Mesodermal cell (in vitro differentiated cells): ENCODE results near the gene COA5.

Experiments
- H3K27ac ChIP-seq: 2 replicates; pipeline ENCODE4 v1.7.0; 2013; ENCODE audit warnings: mild to moderate bottlenecking, low read depth, low read length, moderate library complexity; ENCODE audit not compliant: severe bottlenecking
- H3K36me3 ChIP-seq: 2 replicates; pipeline ENCODE4 v1.7.1; 2013; ENCODE audit warnings: mild to moderate bottlenecking, low read length, moderate library complexity; ENCODE audit not compliant: control insufficient read depth, insufficient read depth
- H3K4me1 ChIP-seq: one replicate; pipeline ENCODE4 v1.7.1; 2013; ENCODE audit warnings: mild to moderate bottlenecking, low read length; ENCODE audit not compliant: insufficient read depth, control insufficient read depth, poor library complexity, severe bottlenecking
- H3K4me3 ChIP-seq: 2 replicates; pipeline ENCODE4 v1.7.0; 2013; ENCODE audit warnings: low read length, control low read depth, mild to moderate bottlenecking; ENCODE audit not compliant: insufficient read depth, poor library complexity, severe bottlenecking; ENCODE audit errors: extremely low read depth
- H3K9me3 ChIP-seq: 2 replicates; pipeline ENCODE4 v1.7.1; 2013; ENCODE audit warnings: mild to moderate bottlenecking, low read length, moderate library complexity; ENCODE audit not compliant: control insufficient read depth
- WGBS, 2 experiments: methylation state at CpG; one replicate each; pipeline ENCODE4 v1.1.5; 2013; ENCODE audit warnings: missing lambda C conversion rate in 2 of 2; ENCODE audit not compliant: insufficient coverage in 2 of 2; 5-methylcytosine and 5-hydroxymethylcytosine counted together

COA5 gene

DNA sequence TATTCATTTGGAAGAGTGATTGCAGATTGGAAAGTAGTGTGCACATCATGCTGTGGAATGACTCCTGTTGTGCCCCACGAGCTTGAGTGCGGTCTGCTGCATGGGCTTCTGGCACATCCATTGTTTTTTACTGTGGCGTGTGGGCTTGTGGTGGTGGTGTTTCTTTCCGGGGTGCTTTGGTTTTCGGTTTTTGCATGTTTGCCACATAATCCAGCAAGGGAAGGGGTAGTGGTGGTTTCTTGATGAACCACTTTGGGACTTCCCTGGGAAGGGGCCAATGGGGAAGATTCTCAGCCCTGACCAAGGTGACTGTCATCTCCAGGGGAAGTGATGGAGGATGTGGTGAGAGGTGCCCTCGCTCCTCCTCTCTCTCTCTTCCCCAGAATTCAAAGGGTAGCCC lies 57.0 kb downstream of the COA5 start:
- WGBS, 2 experiments, result 88 to 100% methylated on average over 3 to 5 of the region's 6 CpGs
- H3K36me3 ChIP-seq, result peaks cover 60% of the 10 kb centered on the region
- H3K4me3 ChIP-seq, result no peak overlapping the region
- no peak overlapping the region for H3K27ac ChIP-seq
- no peaks in the 10 kb centered on the region for H3K4me1 ChIP-seq
- no peaks in the 10 kb centered on the region for H3K9me3 ChIP-seq

DNA sequence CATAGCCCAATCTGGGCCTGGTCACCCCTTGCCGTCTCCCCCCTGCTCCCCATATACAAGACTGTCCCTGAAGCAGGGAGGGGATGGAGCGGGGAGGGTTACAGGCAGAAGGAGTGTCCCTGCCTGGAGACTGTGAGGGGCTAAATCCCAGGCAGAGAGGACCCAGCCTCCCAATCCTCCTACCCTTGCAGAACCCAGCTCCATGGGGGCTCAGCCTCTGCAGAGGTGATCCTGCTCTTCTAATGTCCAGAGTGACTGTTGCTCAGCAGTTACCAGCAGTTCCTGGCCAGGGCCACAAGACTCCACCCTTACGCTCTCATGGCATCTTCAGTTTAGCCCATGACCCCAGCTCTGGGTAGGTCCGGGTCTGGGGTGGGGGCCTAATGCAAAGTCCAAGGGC lies 58.1 kb downstream of the COA5 start:
- Histone ChIP-seq H3K4me3 (no peak overlapping the region), H3K9me3 (no peaks in the 10 kb centered on the region), H3K36me3 (peaks cover 56% of the 10 kb centered on the region), H3K27ac (no peak overlapping the region), H3K4me1 (no peaks in the 10 kb centered on the region)
- WGBS, 2 experiments, result 83 to 100% methylated on average over 2 of the region's 4 CpGs
